ENCODE data around the gene WNT2B. TPM values are rescaled to one million over a fixed set of nuclear protein-coding genes. Genes with fewer than 3 reads are reported as not detected.

Gene WNT2B
- total RNA-seq, 4 donors from 2014 or later = 2.8 to 4.8 (median 3.6) TPM

DNA sequence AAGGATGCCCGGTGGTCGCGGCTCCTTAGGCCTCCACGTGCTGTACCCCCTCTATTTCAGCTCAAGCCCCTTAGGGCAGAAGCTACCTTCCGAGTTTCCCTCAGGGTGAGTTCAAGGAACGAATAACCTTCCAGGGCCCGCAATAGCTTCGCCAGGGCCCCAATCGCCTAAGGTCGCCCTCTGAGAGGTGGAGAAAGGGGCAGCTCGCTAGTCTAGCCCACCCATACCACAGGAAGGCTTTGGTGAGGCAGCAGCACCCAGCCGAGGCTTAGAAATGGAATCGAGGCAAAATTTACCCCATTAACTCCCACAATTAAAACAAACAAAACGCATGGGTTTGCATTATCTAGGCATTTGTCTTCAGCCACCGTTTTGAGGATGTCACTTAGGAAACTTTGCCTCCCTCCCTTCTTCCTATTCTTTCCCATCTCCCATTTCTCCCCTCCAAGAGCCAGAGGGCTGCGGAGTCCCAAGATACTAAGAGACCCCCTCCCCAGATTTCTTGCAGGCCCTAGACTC lies 954 bp downstream of the WNT2B start:
- ATAC-seq = no peak
- H3K4me3 ChIP-seq = peak overlapping the region in 1 of 2 donors; percentile 61
- no peaks in the 10 kb centered on the region for H3K36me3 ChIP-seq
- H3K27me3 ChIP-seq = peaks cover 57% of the 10 kb centered on the region
- WGBS, 2 donors (ENCODE audit: low coverage in 1 of 2) = 31 to 74% methylated on average over 2 to 10 of the region's 16 CpGs
- peak overlapping the region in 2 of 4 donors; percentile 0 to 65 for H3K27ac ChIP-seq
- no peaks in the 10 kb centered on the region for H3K9me3 ChIP-seq
- peaks cover 0 to 21% (median 3%) of the 10 kb centered on the region in 3 donors for H3K4me1 ChIP-seq
- TF ChIP-seq POLR2AphosphoS5 (IDR thresholded peaks at IDR 0.05) = no peak
- TF ChIP-seq, protein P1, sequence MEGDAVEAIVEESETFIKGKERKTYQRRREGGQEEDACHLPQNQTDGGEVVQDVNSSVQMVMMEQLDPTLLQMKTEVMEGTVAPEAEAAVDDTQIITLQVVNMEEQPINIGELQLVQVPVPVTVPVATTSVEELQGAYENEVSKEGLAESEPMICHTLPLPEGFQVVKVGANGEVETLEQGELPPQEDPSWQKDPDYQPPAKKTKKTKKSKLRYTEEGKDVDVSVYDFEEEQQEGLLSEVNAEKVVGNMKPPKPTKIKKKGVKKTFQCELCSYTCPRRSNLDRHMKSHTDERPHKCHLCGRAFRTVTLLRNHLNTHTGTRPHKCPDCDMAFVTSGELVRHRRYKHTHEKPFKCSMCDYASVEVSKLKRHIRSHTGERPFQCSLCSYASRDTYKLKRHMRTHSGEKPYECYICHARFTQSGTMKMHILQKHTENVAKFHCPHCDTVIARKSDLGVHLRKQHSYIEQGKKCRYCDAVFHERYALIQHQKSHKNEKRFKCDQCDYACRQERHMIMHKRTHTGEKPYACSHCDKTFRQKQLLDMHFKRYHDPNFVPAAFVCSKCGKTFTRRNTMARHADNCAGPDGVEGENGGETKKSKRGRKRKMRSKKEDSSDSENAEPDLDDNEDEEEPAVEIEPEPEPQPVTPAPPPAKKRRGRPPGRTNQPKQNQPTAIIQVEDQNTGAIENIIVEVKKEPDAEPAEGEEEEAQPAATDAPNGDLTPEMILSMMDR (IDR thresholded peaks at IDR 0.05) = no peak
- no peak for TF ChIP-seq EP300 (IDR thresholded peaks at IDR 0.05)
- no peak for TF ChIP-seq POLR2A (IDR thresholded peaks at IDR 0.05)

DNA sequence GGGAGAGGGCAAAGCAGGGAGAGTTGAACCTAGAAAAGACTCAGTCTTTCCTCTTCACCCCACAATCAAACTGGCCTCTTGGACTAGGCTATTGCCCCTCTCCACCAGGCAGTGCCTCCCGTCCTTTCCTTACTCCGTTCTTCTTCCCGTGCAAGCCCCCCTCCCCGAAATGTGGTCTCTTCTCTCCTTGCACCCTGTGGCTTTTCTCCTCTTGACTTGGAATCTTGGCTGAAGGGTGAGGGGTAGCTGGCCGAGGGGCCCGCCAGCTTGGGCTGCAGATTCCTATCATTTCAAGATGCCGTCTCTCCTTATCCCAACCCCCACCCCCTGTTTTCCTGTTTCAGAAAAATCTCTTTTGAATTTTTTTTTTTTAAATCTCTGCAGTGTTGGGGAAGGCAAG lies 1.6 kb downstream of the WNT2B start:
- 66 to 70% methylated on average over 4 to 7 of the region's 7 CpGs for WGBS, 2 donors (ENCODE audit: low coverage in 1 of 2)
- TF ChIP-seq, protein P1 (IDR thresholded peaks at IDR 0.05) = no peak
- TF ChIP-seq EP300 (IDR thresholded peaks at IDR 0.05) (no peak), POLR2AphosphoS5 (IDR thresholded peaks at IDR 0.05) (no peak), POLR2A (IDR thresholded peaks at IDR 0.05) (no peak)
- Histone ChIP-seq H3K9me3 (no peaks in the 10 kb centered on the region), H3K27ac (no peak overlapping the region), H3K36me3 (no peaks in the 10 kb centered on the region), H3K27me3 (peaks cover 51% of the 10 kb centered on the region), H3K4me1 (peaks cover 0 to 27% (median 3%) of the 10 kb centered on the region in 3 donors), H3K4me3 (no peak overlapping the region)
- no peak for ATAC-seq

DNA sequence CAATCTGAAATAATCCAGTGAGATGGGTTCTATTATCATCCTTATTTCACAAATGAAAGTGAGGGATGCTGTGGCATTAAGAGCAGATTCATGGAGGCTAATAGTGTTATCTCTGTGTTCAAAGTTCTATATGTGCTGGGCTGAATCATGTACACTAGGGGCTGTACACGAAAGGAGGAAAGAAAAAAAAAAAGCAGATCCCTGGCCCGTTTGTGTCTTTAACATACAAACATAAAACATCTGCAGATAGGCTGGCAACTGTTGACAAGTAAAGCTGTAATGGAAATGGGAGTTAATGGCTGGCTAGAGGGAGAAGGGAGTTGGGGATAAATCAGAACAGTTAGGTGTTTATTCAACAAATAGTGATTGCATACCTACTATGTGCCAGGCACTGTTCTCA lies 3.1 kb downstream of the WNT2B start:
- WGBS, 2 donors (ENCODE audit: low coverage in 1 of 2) = 38% methylated on average over 2 of the region's 2 CpGs; no CpG with 5 or more reads in 1 of the 2 donors
- TF ChIP-seq, protein P1 (IDR thresholded peaks at IDR 0.05) = no peak
- TF ChIP-seq EP300 (IDR thresholded peaks at IDR 0.05) (no peak), POLR2A (IDR thresholded peaks at IDR 0.05) (no peak), POLR2AphosphoS5 (IDR thresholded peaks at IDR 0.05) (no peak)

DNA sequence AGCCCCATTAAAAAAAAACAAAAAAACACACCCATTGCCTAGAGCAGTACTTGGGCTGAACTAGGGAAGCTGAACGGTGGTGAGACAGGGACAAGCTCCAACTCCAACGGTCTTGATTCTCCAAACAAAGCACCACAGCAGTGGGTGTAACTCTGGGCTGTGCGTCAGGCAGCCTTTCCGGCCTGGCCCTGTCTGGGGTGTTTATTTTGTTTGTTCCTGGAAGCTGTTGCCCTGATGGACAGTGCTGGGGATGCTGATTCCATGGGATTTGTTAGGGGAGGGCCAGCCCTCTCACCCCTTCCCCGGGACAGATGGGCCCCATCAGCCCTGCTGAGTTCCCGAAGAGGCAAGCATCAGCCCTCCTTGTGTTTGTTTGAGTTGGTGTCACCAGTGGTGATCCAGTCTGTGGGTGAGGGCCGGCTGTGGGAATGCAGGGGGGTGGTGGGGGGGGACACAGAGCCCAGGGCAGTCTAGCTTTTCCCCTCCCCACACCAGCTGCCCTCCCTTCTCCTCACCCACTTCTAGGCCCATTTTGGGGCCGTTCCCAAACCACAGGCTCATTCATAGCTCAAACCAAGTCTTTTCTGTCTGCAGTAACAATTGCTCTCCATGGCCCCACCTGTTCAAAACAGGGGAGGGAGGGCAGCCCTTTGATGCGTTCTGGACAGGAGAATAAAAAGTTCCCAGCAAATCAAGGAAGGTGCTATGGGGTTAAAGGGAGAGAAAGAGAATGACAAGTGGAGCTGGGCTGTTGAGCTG lies 4.5 kb downstream of the WNT2B start:
- Histone ChIP-seq H3K4me1 (peaks cover 0 to 27% (median 4%) of the 10 kb centered on the region in 3 donors), H3K27me3 (peaks cover 24% of the 10 kb centered on the region), H3K4me3 (no peak overlapping the region), H3K9me3 (no peaks in the 10 kb centered on the region), H3K27ac (peak overlapping the region in 2 of 4 donors; percentile 64 to 65), H3K36me3 (peaks cover 0 to 6% of the 10 kb centered on the region in 2 donors)
- ATAC-seq = peak; percentile 54
- TF ChIP-seq POLR2A (IDR thresholded peaks at IDR 0.05) (no peak), POLR2AphosphoS5 (IDR thresholded peaks at IDR 0.05) (no peak), EP300 (IDR thresholded peaks at IDR 0.05) (no peak)
- TF ChIP-seq, protein P1 (IDR thresholded peaks at IDR 0.05) = no peak
- 50 to 59% methylated on average over 4 of the region's 9 CpGs for WGBS, 2 donors (ENCODE audit: low coverage in 1 of 2)

More for the DNA sequence above, 3.1 kb downstream of the WNT2B start:
- H3K4me3 ChIP-seq = no peak overlapping the region
- ATAC-seq = no peak
- peaks cover 0 to 35% (median 6%) of the 10 kb centered on the region in 3 donors for H3K4me1 ChIP-seq
- no peaks in the 10 kb centered on the region for H3K36me3 ChIP-seq
- peaks cover 38% of the 10 kb centered on the region for H3K27me3 ChIP-seq
- H3K27ac ChIP-seq = no peak overlapping the region
- H3K9me3 ChIP-seq = no peaks in the 10 kb centered on the region

All from gastroesophageal sphincter (tissue), 4 donors.